GM12878 (cell line): ENCODE measurements around the gene CNPY2. TPM values are rescaled to one million over a fixed set of nuclear protein-coding genes. Genes with fewer than 3 reads are reported as not detected.

Source experiments
- EED ChIP-seq: sonication (generic); IDR thresholded peaks from 2 replicates; pipeline ENCODE4 v1.6.1; 2016; ENCODE audit warnings: antibody characterized with exemption, low read depth
- HDGF ChIP-seq: fragments of 450-650 bp; IDR thresholded peaks from 2 replicates; pipeline ENCODE4 v1.6.1; 2016; ENCODE audit warnings: antibody characterized with exemption
- JUNB ChIP-seq: IDR thresholded peaks from 2 replicates; pipeline ENCODE4 v1.6.1; 2016; ENCODE audit warnings: antibody characterized with exemption, mild to moderate bottlenecking
- KAT2A ChIP-seq: conservative IDR thresholded peaks from 2 replicates; pipeline ENCODE4 v1.6.1; 2011; ENCODE audit warnings: low read depth, low read length; ENCODE audit not compliant: control insufficient read depth
- MTA3 ChIP-seq: IDR thresholded peaks from 2 replicates; pipeline ENCODE4 v1.6.1; 2012; ENCODE audit warnings: low read length, inconsistent platforms, borderline replicate concordance
- NRF1 ChIP-seq: conservative IDR thresholded peaks from 2 replicates; pipeline ENCODE4 v1.6.1; 2011; ENCODE audit warnings: mild to moderate bottlenecking, low read depth, low read length, improper control_type of control experiment
- PML ChIP-seq: IDR thresholded peaks from 2 replicates; pipeline ENCODE4 v1.6.1; 2012; ENCODE audit warnings: low read length, inconsistent platforms
- POLR2A ChIP-seq: IDR thresholded peaks from 2 replicates; pipeline ENCODE4 v1.6.1; 2011; ENCODE audit warnings: low read depth, mild to moderate bottlenecking, low read length
- POLR2AphosphoS2 ChIP-seq: IDR thresholded peaks from 2 replicates; pipeline ENCODE4 v1.6.1; 2011; ENCODE audit warnings: low read depth, mild to moderate bottlenecking, low read length, improper control_type of control experiment, moderate library complexity
- POU2F2 ChIP-seq: IDR thresholded peaks from 3 replicates; pipeline ENCODE4 v1.6.1; 2011; ENCODE audit warnings: low read depth, mild to moderate bottlenecking, low read length, borderline replicate concordance
- ZZZ3 ChIP-seq: IDR thresholded peaks from 2 replicates; pipeline ENCODE4 v1.6.1; 2011; ENCODE audit warnings: low read depth; ENCODE audit not compliant: control insufficient read depth, insufficient read length
- polyA plus RNA-seq, 11 experiments: library from polyadenylated mRNA; depleted of rRNA in 4 of 11; unstranded in 6 of 11; stranded (reverse) in 5 of 11; fragments of >200 nt; fragmentation: Nextera tagmentation in 4 of 11; fragmentation: Illumina TruSeq in 1 of 11; extraction: Ambion mirVana in 4 of 11; extraction: Trizol in 1 of 11; gene quantifications; 1 replicate in 1 of 11; 2 replicates in 10 of 11; pipeline versions ENCODE4 v1.2.1 to v1.2.3, GENCODE V29; 2011 to 2016; ENCODE audit warnings: inconsistent platforms in 2 of 11, missing spikeins in 2 of 11, low read depth in 1 of 11
- total RNA-seq, 4 experiments: library from RNA; depleted of rRNA in 3 of 4; stranded (reverse); fragments of >200 nt in 3 of 4; fragmentation: Illumina TruSeq in 1 of 4; extraction: Trizol in 1 of 4; gene quantifications; 2 replicates each; pipeline versions ENCODE4 v1.2.1 to v1.2.3, GENCODE V29; 2013 to 2021
- TF ChIP-seq, protein P1 (sequence below): fragments of 450-650 bp; conservative IDR thresholded peaks from 2 replicates; pipeline ENCODE4 v1.6.1; 2017; ENCODE audit warnings: mild to moderate bottlenecking, moderate library complexity
- TF ChIP-seq, protein P2 (sequence below): fragments of 450-650 bp; IDR thresholded peaks from 2 replicates; pipeline ENCODE4 v1.6.1; 2017; ENCODE audit warnings: mild to moderate bottlenecking
- TF ChIP-seq, protein P3 (sequence below): fragments of 450-650 bp; IDR thresholded peaks from 2 replicates; pipeline ENCODE4 v1.6.1; 2018; ENCODE audit warnings: mild to moderate bottlenecking, low read depth, moderate library complexity; ENCODE audit not compliant: partially characterized antibody

CNPY2 gene
- total and polyA plus RNA-seq, 10 of the 15 experiments (the other 5 are each of a cell fraction or from before 2014, with no cell fraction given) = 25.0 to 276 (median 87.8) TPM

DNA sequence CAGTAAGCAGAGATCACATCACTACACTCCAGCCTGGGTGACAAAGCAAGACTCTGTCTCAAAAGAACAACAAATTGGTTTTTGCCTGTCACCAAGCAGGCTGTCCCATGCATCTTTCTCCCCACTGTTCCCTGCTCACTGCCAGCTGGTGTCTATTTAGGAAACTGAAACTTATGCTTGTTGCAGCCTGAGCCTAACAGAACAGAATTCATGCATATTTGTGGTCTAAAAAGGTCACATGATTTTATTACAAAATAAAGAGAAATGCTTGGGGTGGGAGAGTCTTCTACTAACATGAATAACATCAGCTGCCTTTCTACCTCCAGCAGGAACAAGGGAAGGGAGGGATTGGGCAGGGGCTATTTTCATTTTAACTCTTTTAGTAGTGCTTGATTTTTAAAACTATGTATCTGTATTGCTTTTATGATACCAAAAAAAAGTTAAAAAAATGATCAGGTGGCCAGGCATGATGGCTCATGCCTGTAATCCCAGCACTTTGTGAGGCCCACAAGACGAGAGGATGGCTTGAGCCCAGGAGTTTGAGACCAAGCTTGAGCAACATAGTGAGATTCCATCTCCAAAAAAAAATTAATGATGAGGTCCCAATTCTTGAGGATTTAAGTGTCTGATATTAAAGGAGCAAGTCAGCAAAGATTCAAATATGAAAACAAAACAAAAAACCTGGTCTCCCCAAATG lies 43.2 kb upstream of the CNPY2 start (continued):
- TF ChIP-seq PML (peak; percentile 18; the same call in 1 of the 2 replicates), JUNB (no peak), KAT2A (no peak), EED (no peak), NRF1 (no peak), MTA3 (no peak), POU2F2 (peak; percentile 88; the same call in 1 of the 3 replicates), ZZZ3 (no peak), POLR2AphosphoS2 (no peak), POLR2A (peak; percentile 46; the same call in 1 of the 2 replicates), HDGF (no peak)
- TF ChIP-seq, protein P1, sequence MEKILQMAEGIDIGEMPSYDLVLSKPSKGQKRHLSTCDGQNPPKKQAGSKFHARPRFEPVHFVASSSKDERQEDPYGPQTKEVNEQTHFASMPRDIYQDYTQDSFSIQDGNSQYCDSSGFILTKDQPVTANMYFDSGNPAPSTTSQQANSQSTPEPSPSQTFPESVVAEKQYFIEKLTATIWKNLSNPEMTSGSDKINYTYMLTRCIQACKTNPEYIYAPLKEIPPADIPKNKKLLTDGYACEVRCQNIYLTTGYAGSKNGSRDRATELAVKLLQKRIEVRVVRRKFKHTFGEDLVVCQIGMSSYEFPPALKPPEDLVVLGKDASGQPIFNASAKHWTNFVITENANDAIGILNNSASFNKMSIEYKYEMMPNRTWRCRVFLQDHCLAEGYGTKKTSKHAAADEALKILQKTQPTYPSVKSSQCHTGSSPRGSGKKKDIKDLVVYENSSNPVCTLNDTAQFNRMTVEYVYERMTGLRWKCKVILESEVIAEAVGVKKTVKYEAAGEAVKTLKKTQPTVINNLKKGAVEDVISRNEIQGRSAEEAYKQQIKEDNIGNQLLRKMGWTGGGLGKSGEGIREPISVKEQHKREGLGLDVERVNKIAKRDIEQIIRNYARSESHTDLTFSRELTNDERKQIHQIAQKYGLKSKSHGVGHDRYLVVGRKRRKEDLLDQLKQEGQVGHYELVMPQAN = no peak
- TF ChIP-seq, protein P2, sequence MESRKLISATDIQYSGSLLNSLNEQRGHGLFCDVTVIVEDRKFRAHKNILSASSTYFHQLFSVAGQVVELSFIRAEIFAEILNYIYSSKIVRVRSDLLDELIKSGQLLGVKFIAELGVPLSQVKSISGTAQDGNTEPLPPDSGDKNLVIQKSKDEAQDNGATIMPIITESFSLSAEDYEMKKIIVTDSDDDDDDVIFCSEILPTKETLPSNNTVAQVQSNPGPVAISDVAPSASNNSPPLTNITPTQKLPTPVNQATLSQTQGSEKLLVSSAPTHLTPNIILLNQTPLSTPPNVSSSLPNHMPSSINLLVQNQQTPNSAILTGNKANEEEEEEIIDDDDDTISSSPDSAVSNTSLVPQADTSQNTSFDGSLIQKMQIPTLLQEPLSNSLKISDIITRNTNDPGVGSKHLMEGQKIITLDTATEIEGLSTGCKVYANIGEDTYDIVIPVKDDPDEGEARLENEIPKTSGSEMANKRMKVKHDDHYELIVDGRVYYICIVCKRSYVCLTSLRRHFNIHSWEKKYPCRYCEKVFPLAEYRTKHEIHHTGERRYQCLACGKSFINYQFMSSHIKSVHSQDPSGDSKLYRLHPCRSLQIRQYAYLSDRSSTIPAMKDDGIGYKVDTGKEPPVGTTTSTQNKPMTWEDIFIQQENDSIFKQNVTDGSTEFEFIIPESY = no peak
- TF ChIP-seq, protein P3, sequence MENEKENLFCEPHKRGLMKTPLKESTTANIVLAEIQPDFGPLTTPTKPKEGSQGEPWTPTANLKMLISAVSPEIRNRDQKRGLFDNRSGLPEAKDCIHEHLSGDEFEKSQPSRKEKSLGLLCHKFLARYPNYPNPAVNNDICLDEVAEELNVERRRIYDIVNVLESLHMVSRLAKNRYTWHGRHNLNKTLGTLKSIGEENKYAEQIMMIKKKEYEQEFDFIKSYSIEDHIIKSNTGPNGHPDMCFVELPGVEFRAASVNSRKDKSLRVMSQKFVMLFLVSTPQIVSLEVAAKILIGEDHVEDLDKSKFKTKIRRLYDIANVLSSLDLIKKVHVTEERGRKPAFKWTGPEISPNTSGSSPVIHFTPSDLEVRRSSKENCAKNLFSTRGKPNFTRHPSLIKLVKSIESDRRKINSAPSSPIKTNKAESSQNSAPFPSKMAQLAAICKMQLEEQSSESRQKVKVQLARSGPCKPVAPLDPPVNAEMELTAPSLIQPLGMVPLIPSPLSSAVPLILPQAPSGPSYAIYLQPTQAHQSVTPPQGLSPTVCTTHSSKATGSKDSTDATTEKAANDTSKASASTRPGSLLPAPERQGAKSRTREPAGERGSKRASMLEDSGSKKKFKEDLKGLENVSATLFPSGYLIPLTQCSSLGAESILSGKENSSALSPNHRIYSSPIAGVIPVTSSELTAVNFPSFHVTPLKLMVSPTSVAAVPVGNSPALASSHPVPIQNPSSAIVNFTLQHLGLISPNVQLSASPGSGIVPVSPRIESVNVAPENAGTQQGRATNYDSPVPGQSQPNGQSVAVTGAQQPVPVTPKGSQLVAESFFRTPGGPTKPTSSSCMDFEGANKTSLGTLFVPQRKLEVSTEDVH = no peak
